Parathyroid adenoma (tissue), 2 donors: ENCODE data around the gene MAN2A1.

Experiments
- H2AFZ ChIP-seq: fragments of 300-600 bp; sonication (generic); one replicate; pipeline ENCODE4 v1.7.0; 2017; ENCODE audit warnings: antibody characterized with exemption, mild to moderate bottlenecking
- H3K27ac ChIP-seq: fragments of 300-600 bp; sonication (generic); one replicate; pipeline ENCODE4 v1.7.0; 2017
- H3K27me3 ChIP-seq: fragments of 300-600 bp; sonication (generic); one replicate; pipeline ENCODE4 v1.7.0; 2017; ENCODE audit warnings: low read length; ENCODE audit not compliant: control insufficient read depth, insufficient read depth
- H3K36me3 ChIP-seq: fragments of 300-600 bp; sonication (generic); one replicate; pipeline ENCODE4 v1.7.0; 2017; ENCODE audit warnings: low read length; ENCODE audit not compliant: control insufficient read depth, insufficient read depth
- H3K4me1 ChIP-seq: fragments of 300-600 bp; sonication (generic); one replicate; pipeline ENCODE4 v1.7.0; 2017; ENCODE audit warnings: control low read depth
- H3K4me2 ChIP-seq: fragments of 300-600 bp; sonication (generic); one replicate; pipeline ENCODE4 v1.7.0; 2017; ENCODE audit warnings: low read length
- H3K4me3 ChIP-seq: fragments of 300-600 bp; sonication (generic); one replicate; pipeline ENCODE4 v1.7.0; 2017; ENCODE audit warnings: low read depth, low read length
- H3K79me2 ChIP-seq: fragments of 300-600 bp; sonication (generic); one replicate; pipeline ENCODE4 v1.7.0; 2017; ENCODE audit warnings: control low read depth
- H3K9ac ChIP-seq: fragments of 300-600 bp; sonication (generic); one replicate; pipeline ENCODE4 v1.7.0; 2017; ENCODE audit warnings: mild to moderate bottlenecking
- H3K9me3 ChIP-seq: fragments of 300-600 bp; sonication (generic); one replicate; pipeline ENCODE4 v1.7.0; 2017; ENCODE audit warnings: low read length; ENCODE audit not compliant: control insufficient read depth
- TF ChIP-seq, protein P1 (sequence below): fragments of 300-600 bp; sonication (generic); IDR thresholded peaks from one replicate; pipeline ENCODE4 v1.7.0; 2017; ENCODE audit warnings: antibody characterized with exemption, mild to moderate bottlenecking
- donor health status: primary hyperparathyroidism.

MAN2A1 gene

DNA sequence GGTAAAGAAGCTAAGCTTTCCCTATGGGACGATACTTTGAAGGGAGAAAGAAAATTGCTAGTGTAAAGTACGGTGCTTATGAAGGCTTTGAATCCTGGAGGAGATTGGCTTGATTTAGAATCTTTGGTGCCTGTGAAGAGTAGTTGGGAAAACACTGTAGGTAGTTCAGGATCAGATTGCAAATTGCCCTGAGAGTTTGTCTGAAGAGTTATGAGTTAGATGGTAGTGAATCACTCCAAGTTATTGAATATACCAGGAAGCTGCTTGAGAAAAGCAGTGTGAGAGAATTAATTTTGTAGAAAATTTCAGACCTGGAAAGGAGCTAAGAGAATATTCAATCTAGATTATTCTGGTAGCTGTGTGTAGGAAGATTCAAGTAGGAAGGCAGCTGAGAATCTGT is 11.5 kb downstream of the MAN2A1 start:
- Histone ChIP-seq H3K4me3 (no peak overlapping the region), H3K27me3 (no peaks in the 10 kb centered on the region), H2AFZ (no peak overlapping the region), H3K27ac (peak overlapping the region; percentile 5), H3K9ac (no peak overlapping the region), H3K79me2 (peaks cover 37% of the 10 kb centered on the region), H3K36me3 (no peaks in the 10 kb centered on the region), H3K9me3 (no peaks in the 10 kb centered on the region), H3K4me2 (no peak overlapping the region), H3K4me1 (peaks cover 23% of the 10 kb centered on the region)
- TF ChIP-seq, protein P1, sequence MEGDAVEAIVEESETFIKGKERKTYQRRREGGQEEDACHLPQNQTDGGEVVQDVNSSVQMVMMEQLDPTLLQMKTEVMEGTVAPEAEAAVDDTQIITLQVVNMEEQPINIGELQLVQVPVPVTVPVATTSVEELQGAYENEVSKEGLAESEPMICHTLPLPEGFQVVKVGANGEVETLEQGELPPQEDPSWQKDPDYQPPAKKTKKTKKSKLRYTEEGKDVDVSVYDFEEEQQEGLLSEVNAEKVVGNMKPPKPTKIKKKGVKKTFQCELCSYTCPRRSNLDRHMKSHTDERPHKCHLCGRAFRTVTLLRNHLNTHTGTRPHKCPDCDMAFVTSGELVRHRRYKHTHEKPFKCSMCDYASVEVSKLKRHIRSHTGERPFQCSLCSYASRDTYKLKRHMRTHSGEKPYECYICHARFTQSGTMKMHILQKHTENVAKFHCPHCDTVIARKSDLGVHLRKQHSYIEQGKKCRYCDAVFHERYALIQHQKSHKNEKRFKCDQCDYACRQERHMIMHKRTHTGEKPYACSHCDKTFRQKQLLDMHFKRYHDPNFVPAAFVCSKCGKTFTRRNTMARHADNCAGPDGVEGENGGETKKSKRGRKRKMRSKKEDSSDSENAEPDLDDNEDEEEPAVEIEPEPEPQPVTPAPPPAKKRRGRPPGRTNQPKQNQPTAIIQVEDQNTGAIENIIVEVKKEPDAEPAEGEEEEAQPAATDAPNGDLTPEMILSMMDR: no peak

DNA sequence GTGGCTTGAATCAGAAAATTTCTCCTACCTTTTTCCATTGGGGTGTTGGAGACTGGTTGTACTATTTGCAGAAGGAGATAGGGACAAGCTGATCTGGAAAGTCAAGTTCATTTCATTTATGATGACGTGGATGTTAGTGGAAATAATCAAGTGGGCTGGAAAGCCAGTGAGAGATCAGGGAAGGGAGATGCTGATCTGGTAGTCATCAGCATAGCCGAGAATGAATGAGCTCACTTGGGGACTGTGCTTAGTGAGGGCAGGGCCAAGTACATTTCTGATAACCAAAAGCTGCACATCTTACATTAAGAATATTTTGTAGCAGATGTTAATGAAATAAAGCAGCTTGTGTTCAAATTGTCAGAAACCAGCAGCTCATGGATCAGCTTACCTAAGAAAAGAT is 12.1 kb downstream of the MAN2A1 start:
- H3K4me2 ChIP-seq: no peak overlapping the region
- no peak overlapping the region for H3K27ac ChIP-seq
- no peaks in the 10 kb centered on the region for H3K9me3 ChIP-seq
- peaks cover 34% of the 10 kb centered on the region for H3K79me2 ChIP-seq
- TF ChIP-seq, protein P1: no peak
- H3K9ac ChIP-seq: no peak overlapping the region
- H3K27me3 ChIP-seq: no peaks in the 10 kb centered on the region
- no peaks in the 10 kb centered on the region for H3K36me3 ChIP-seq
- no peak overlapping the region for H3K4me3 ChIP-seq
- peaks cover 23% of the 10 kb centered on the region for H3K4me1 ChIP-seq
- no peak overlapping the region for H2AFZ ChIP-seq

DNA sequence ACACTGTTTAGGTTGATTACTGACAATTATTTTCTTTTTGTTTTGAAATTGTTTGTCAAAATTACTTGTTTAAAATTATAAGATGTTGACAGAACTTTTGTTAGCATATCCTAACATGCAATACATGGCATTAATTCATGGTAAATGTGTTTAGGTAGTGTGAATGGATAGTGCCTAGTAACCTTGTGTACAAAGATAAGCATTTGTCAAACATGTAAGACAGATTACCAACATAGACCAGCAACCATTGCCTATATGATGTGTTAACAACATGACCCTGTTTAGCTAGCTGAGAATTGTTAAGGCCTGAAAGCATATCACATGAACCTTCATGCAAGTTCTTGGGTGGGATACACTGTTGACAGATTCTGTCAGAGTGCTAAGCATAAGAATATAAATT is 13.4 kb downstream of the MAN2A1 start:
- Histone ChIP-seq H3K36me3 (no peaks in the 10 kb centered on the region), H3K4me1 (peaks cover 23% of the 10 kb centered on the region), H3K27me3 (no peaks in the 10 kb centered on the region)

DNA sequence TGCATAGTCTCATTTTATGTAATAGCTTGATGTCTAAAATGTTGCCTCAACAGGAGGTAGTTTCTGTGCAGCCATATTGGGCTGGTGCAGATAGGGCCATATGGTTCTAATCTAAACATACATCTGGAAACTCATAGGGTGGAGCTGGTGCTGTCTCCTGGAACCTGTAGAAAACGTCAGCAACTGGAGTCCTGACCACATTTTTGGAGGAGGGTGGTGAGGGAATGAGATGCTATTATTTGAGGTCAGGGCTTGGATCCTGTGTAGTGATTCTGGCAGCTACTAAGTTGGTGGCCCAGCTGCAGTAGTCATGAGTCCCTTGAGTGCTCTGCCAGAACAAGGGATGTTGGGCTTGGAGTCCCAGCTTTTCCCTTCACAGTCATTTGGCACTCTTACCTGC is 14.1 kb downstream of the MAN2A1 start:
- Histone ChIP-seq H3K9me3 (no peaks in the 10 kb centered on the region), H3K4me3 (no peak overlapping the region), H2AFZ (no peak overlapping the region), H3K9ac (no peak overlapping the region), H3K36me3 (no peaks in the 10 kb centered on the region), H3K79me2 (peaks cover 31% of the 10 kb centered on the region), H3K27ac (no peak overlapping the region), H3K4me1 (peaks cover 23% of the 10 kb centered on the region), H3K4me2 (no peak overlapping the region), H3K27me3 (no peaks in the 10 kb centered on the region)
- TF ChIP-seq, protein P1: no peak

More for the DNA sequence above, 13.4 kb downstream of the MAN2A1 start:
- H3K4me2 ChIP-seq: no peak overlapping the region
- H3K9ac ChIP-seq: no peak overlapping the region
- H2AFZ ChIP-seq: no peak overlapping the region
- H3K79me2 ChIP-seq: peaks cover 34% of the 10 kb centered on the region
- H3K9me3 ChIP-seq: no peaks in the 10 kb centered on the region
- TF ChIP-seq, protein P1: no peak
- H3K4me3 ChIP-seq: no peak overlapping the region
- no peak overlapping the region for H3K27ac ChIP-seq

DNA sequence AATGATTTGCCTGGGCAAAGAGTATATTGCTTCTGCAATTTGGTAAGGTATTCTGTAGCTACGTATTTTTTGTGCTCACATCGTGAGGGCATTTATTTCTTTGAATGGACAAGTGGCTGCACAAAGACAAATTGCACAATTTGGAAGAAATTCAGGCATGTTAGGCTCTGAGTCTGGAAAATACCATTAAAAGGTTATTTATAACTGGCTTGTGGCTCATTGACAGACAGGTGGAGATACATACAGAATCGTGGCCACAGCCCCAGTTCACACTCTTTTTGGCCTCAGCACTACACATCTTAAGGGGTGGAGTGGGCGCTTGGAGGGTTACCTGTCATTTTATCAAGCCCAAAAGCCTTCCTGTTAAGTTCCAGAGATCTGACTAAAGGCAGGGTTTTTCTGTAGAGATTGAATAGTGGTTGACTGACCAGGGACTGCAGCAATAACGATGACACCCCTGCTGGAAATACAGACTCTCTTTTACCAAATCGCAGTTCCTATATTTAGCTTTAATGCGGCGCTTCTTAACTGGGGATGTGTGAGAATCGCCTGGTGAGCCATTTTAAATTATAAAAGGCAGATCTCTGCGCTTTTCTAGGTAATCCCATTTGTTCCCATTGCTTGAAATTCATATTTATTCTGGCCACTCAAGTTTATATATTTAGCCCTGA is 14.7 kb downstream of the MAN2A1 start:
- Histone ChIP-seq H3K27me3 (no peaks in the 10 kb centered on the region), H3K36me3 (no peaks in the 10 kb centered on the region), H3K4me1 (peaks cover 23% of the 10 kb centered on the region), H3K4me3 (no peak overlapping the region), H3K9ac (no peak overlapping the region), H3K79me2 (peaks cover 27% of the 10 kb centered on the region), H3K9me3 (no peaks in the 10 kb centered on the region), H3K27ac (no peak overlapping the region), H3K4me2 (no peak overlapping the region), H2AFZ (no peak overlapping the region)
- TF ChIP-seq, protein P1: no peak
